DND-41 (cell line): ENCODE results near the gene TTC16.
A peak's percentile ranks its signal among the peaks of the same experiment; 100 is the strongest.

Experiments
- ATAC-seq: fragments of 200-7000 bp; cut with Tn5 transposase; 3 replicates; pipeline ENCODE4 v1.9.1; 2021; ENCODE audit warnings: low read depth; ENCODE audit not compliant: insufficient read depth
- DNase-seq: peaks from one replicate; pipeline ENCODE4 v3.0.0-alpha.2; 2020
- H2AFZ ChIP-seq: 2 replicates; pipeline ENCODE4 v1.6.0; 2012; ENCODE audit warnings: low read depth, low read length
- H3K27ac ChIP-seq: 2 replicates; pipeline ENCODE4 v1.5.1; 2012; ENCODE audit warnings: low read length, inconsistent platforms
- H3K27me3 ChIP-seq: fragments of 200-600 bp; sonication (generic); 2 replicates; pipeline ENCODE4 v1.6.0; 2012; ENCODE audit warnings: low read length, mild to moderate bottlenecking, inconsistent platforms; ENCODE audit not compliant: insufficient read depth, poor library complexity
- H3K36me3 ChIP-seq: 2 replicates; pipeline ENCODE4 v1.5.1; 2012; ENCODE audit warnings: low read length, inconsistent platforms; ENCODE audit not compliant: insufficient read depth
- H3K4me1 ChIP-seq: 2 replicates; pipeline ENCODE4 v1.5.1; 2012; ENCODE audit warnings: mild to moderate bottlenecking, low read length; ENCODE audit not compliant: insufficient read depth
- H3K4me2 ChIP-seq: 2 replicates; pipeline ENCODE4 v1.6.0; 2012; ENCODE audit warnings: mild to moderate bottlenecking, moderate library complexity, low read length, inconsistent platforms; ENCODE audit not compliant: insufficient read depth
- H3K4me3 ChIP-seq, 2 experiments: fragments of 200-600 bp in 1 of 2; shearing (Covaris generic) in 1 of 2; 2 replicates each; pipeline ENCODE4 v1.5.1; 2012 to 2016; ENCODE audit warnings: inconsistent platforms in 2 of 2, low read length in 2 of 2, mild to moderate bottlenecking in 2 of 2, low read depth in 1 of 2, moderate library complexity in 1 of 2
- H3K79me2 ChIP-seq: 2 replicates; pipeline ENCODE4 v1.6.0; 2012; ENCODE audit warnings: low read length, inconsistent platforms; ENCODE audit not compliant: insufficient read depth
- H3K9ac ChIP-seq: 2 replicates; pipeline ENCODE4 v1.6.0; 2012; ENCODE audit warnings: low read depth, mild to moderate bottlenecking, inconsistent platforms, low read length, moderate library complexity
- H3K9me3 ChIP-seq: 2 replicates; pipeline ENCODE4 v1.5.1; 2012; ENCODE audit warnings: low read length, moderate library complexity, mild to moderate bottlenecking, inconsistent platforms; ENCODE audit not compliant: insufficient read depth, severe bottlenecking
- H4K20me1 ChIP-seq: 2 replicates; pipeline ENCODE4 v1.6.0; 2012; ENCODE audit warnings: low read length; ENCODE audit not compliant: insufficient read depth
- CTCF ChIP-seq: IDR thresholded peaks from 2 replicates; pipeline ENCODE4 v1.5.1; 2012; ENCODE audit warnings: borderline replicate concordance, low read length, moderate library complexity, mild to moderate bottlenecking; ENCODE audit not compliant: poor library complexity, severe bottlenecking; ENCODE audit errors: extremely low read depth
- EZH2 ChIP-seq: IDR thresholded peaks from 3 replicates; pipeline ENCODE4 v1.6.1; 2012; ENCODE audit warnings: borderline replicate concordance, low read depth, mild to moderate bottlenecking, moderate library complexity, low read length, inconsistent platforms; ENCODE audit not compliant: severe bottlenecking

Gene TTC16

GRCh38 chr9:127761061-127761460, 45.2 kb downstream of the TTC16 start:
- Histone ChIP-seq H2AFZ (no peak overlapping the region), H4K20me1 (no peaks in the 10 kb centered on the region), H3K79me2 (no peaks in the 10 kb centered on the region), H3K36me3 (no peaks in the 10 kb centered on the region), H3K27ac (no peak overlapping the region), H3K9ac (no peak overlapping the region), H3K4me2 (no peak overlapping the region), H3K9me3 (no peaks in the 10 kb centered on the region), H3K27me3 (no peaks in the 10 kb centered on the region), H3K4me1 (no peaks in the 10 kb centered on the region), H3K4me3 (no peak overlapping the region)
- DNase-seq (no peak), ATAC-seq (no peak)
- TF ChIP-seq EZH2 (no peak), CTCF (no peak)

GRCh38 chr9:127761491-127761956, 45.6 kb downstream of the TTC16 start:
- ATAC-seq, result no peak

GRCh38 chr9:127762111-127762676, 46.3 kb downstream of the TTC16 start:
- H3K9me3 ChIP-seq, result no peaks in the 10 kb centered on the region
- no peak overlapping the region for H3K4me3 ChIP-seq
- no peak for DNase-seq
- no peak overlapping the region for H3K9ac ChIP-seq
- no peak overlapping the region for H3K4me2 ChIP-seq
- H2AFZ ChIP-seq, result no peak overlapping the region
- peaks cover 3% of the 10 kb centered on the region for H3K4me1 ChIP-seq
- H4K20me1 ChIP-seq, result no peaks in the 10 kb centered on the region
- no peaks in the 10 kb centered on the region for H3K79me2 ChIP-seq
- no peak overlapping the region for H3K27ac ChIP-seq
- H3K36me3 ChIP-seq, result no peaks in the 10 kb centered on the region
- ATAC-seq, result no peak
- TF ChIP-seq CTCF (no peak), EZH2 (no peak)
- no peaks in the 10 kb centered on the region for H3K27me3 ChIP-seq

More at GRCh38 chr9:127761491-127761956, 45.6 kb downstream of the TTC16 start:
- Histone ChIP-seq H3K9me3 (no peaks in the 10 kb centered on the region), H3K27ac (no peak overlapping the region), H3K4me2 (no peak overlapping the region), H3K36me3 (no peaks in the 10 kb centered on the region), H3K27me3 (no peaks in the 10 kb centered on the region), H3K4me1 (no peaks in the 10 kb centered on the region), H2AFZ (no peak overlapping the region), H3K4me3 (no peak overlapping the region), H3K9ac (no peak overlapping the region), H4K20me1 (no peaks in the 10 kb centered on the region), H3K79me2 (no peaks in the 10 kb centered on the region)
- TF ChIP-seq EZH2 (no peak), CTCF (no peak)
- DNase-seq, result no peak

GRCh38 chr9:127763918-127764384, 48.1 kb downstream of the TTC16 start:
- ATAC-seq (no peak), DNase-seq (no peak)
- no peak overlapping the region for H3K4me3 ChIP-seq
- H3K27me3 ChIP-seq, result no peaks in the 10 kb centered on the region
- no peaks in the 10 kb centered on the region for H3K36me3 ChIP-seq
- no peak overlapping the region for H3K4me2 ChIP-seq
- H3K27ac ChIP-seq, result no peak overlapping the region
- peak; percentile 48 for TF ChIP-seq CTCF
- TF ChIP-seq EZH2, result no peak
- H3K9ac ChIP-seq, result no peak overlapping the region
- peaks cover 9% of the 10 kb centered on the region for H3K4me1 ChIP-seq
- no peaks in the 10 kb centered on the region for H3K79me2 ChIP-seq
- H4K20me1 ChIP-seq, result no peaks in the 10 kb centered on the region
- H2AFZ ChIP-seq, result no peak overlapping the region
- H3K9me3 ChIP-seq, result no peaks in the 10 kb centered on the region
